CD14-positive monocyte (primary cell): Measurements from ENCODE around the gene RBMS3. TPM values are rescaled to one million over a fixed set of nuclear protein-coding genes. Genes with fewer than 3 reads are reported as not detected.

ENCODE experiments used
- DNase-seq, 3 donors: peaks; one replicate each; pipeline ENCODE4 v3.0.0-alpha.2; 2011 to 2022
- H2AFZ ChIP-seq: 2 replicates; pipeline ENCODE4 v1.6.0; 2012; ENCODE audit warnings: mild to moderate bottlenecking, low read depth, low read length, inconsistent platforms; ENCODE audit not compliant: insufficient read depth, poor library complexity, severe bottlenecking
- H3K27ac ChIP-seq, 2 donors: 1 replicate in 1 of 2; 2 replicates in 1 of 2; pipeline ENCODE4 v1.5.1; 2012 to 2013; ENCODE audit warnings: low read length in 2 of 2, control low read depth in 1 of 2, inconsistent platforms in 1 of 2, low read depth in 1 of 2, mild to moderate bottlenecking in 1 of 2
- H3K27me3 ChIP-seq, 2 donors: one replicate each; pipeline versions ENCODE4 v1.6.0 to v1.6.1; 2011 to 2013; ENCODE audit warnings: low read length in 2 of 2; ENCODE audit not compliant: control insufficient read depth in 2 of 2, insufficient read depth in 2 of 2
- H3K36me3 ChIP-seq, 2 donors: replicated peaks in 1 of 2; 1 replicate in 1 of 2; 2 replicates in 1 of 2; pipeline versions ENCODE4 v1.5.1 to v1.6.1; 2012 to 2013; ENCODE audit warnings: low read length in 2 of 2, control low read depth in 1 of 2, inconsistent platforms in 1 of 2, mild to moderate bottlenecking in 1 of 2; ENCODE audit not compliant: insufficient read depth in 2 of 2, control insufficient read depth in 1 of 2
- H3K4me1 ChIP-seq, 2 donors: 1 replicate in 1 of 2; 2 replicates in 1 of 2; pipeline versions ENCODE4 v1.5.1 to v1.6.1; 2012 to 2013; ENCODE audit warnings: low read length in 2 of 2, control low read depth in 1 of 2, inconsistent platforms in 1 of 2, mild to moderate bottlenecking in 1 of 2, moderate library complexity in 1 of 2; ENCODE audit not compliant: insufficient read depth in 2 of 2, control insufficient read depth in 1 of 2
- H3K4me2 ChIP-seq: replicated peaks from 2 replicates; pipeline ENCODE3; 2012; ENCODE audit warnings: low read length, moderate library complexity, mild to moderate bottlenecking; ENCODE audit not compliant: poor library complexity, severe bottlenecking; ENCODE audit errors: extremely low read depth
- H3K4me3 ChIP-seq, 3 experiments: fragments of 200-600 bp in 1 of 3; sonication (generic) in 1 of 3; replicated peaks in 1 of 3; 1 replicate in 2 of 3; 2 replicates in 1 of 3; pipeline ENCODE4 v1.5.1; 2011 to 2013; ENCODE audit warnings: low read length in 3 of 3, mild to moderate bottlenecking in 3 of 3, control low read depth in 2 of 3, low read depth in 2 of 3, inconsistent platforms in 1 of 3, moderate library complexity in 1 of 3
- H3K79me2 ChIP-seq: 2 replicates; pipeline ENCODE4 v1.6.0; 2012; ENCODE audit warnings: mild to moderate bottlenecking, control low read depth, inconsistent platforms, low read length, moderate library complexity; ENCODE audit not compliant: insufficient read depth
- H3K9ac ChIP-seq: 2 replicates; pipeline ENCODE4 v1.6.0; 2017; ENCODE audit warnings: low read length, mild to moderate bottlenecking; ENCODE audit not compliant: insufficient read depth, poor library complexity, severe bottlenecking
- H3K9me3 ChIP-seq, 2 donors: replicated peaks in 1 of 2; 1 replicate in 1 of 2; 2 replicates in 1 of 2; pipeline versions ENCODE4 v1.5.1 to v1.6.1; 2012 to 2013; ENCODE audit warnings: low read length in 2 of 2, control low read depth in 1 of 2; ENCODE audit not compliant: control insufficient read depth in 1 of 2, insufficient read depth in 1 of 2
- H4K20me1 ChIP-seq: 2 replicates; pipeline ENCODE4 v1.6.0; 2012; ENCODE audit warnings: mild to moderate bottlenecking, low read length, control low read depth, moderate library complexity; ENCODE audit not compliant: insufficient read depth
- H3K27ac Mint-ChIP-seq, 7 donors: one replicate each; pipeline ENCODE4 v1.8.0; 2020; ENCODE audit warnings: mild to moderate bottlenecking in 7 of 7, mixed read lengths in 7 of 7, moderate library complexity in 6 of 7, inconsistent platforms in 2 of 7
- H3K27me3 Mint-ChIP-seq, 3 donors: one replicate each; pipeline ENCODE4 v1.8.0; 2021 to 2022; ENCODE audit warnings: low read depth in 3 of 3, mild to moderate bottlenecking in 3 of 3, mixed read lengths in 3 of 3, moderate library complexity in 3 of 3, inconsistent platforms in 1 of 3
- H3K36me3 Mint-ChIP-seq, 2 donors: one replicate each; pipeline ENCODE4 v1.8.0; 2020; ENCODE audit warnings: mixed read lengths in 2 of 2, inconsistent platforms in 1 of 2, mild to moderate bottlenecking in 1 of 2
- H3K4me1 Mint-ChIP-seq: one replicate; pipeline ENCODE4 v1.8.0; 2020; ENCODE audit warnings: mild to moderate bottlenecking, mixed read lengths
- H3K4me3 Mint-ChIP-seq, 2 donors: one replicate each; pipeline ENCODE4 v1.8.0; 2020; ENCODE audit warnings: mild to moderate bottlenecking in 2 of 2, mixed read lengths in 2 of 2, moderate library complexity in 1 of 2
- H3K9me3 Mint-ChIP-seq, 7 donors: one replicate each; pipeline ENCODE4 v1.8.0; 2020 to 2022; ENCODE audit warnings: mixed read lengths in 7 of 7, mild to moderate bottlenecking in 6 of 7, moderate library complexity in 6 of 7, inconsistent platforms in 2 of 7
- WGBS: methylation state at CpG from one replicate; pipeline ENCODE4 v1.1.5; 2013; ENCODE audit warnings: missing lambda C conversion rate; ENCODE audit not compliant: insufficient coverage; 5-methylcytosine and 5-hydroxymethylcytosine counted together
- intact Hi-C, 2 donors: fragments of 100-400 bp; cut with micrococcal nuclease; formaldehyde crosslinking; loops; one replicate each; pipeline versions ENCODE4 v1.15.0 to v1.15.1; 2023
- polyA plus RNA-seq, 3 donors: library from polyadenylated mRNA; depleted of rRNA in 1 of 3; unstranded in 2 of 3; stranded (reverse) in 1 of 3; fragments of 300-500 nt in 2 of 3; fragments of >200 nt in 1 of 3; fragmentation: Illumina TruSeq in 2 of 3; gene quantifications; 1 replicate in 2 of 3; 2 replicates in 1 of 3; pipeline ENCODE4 v1.2.3, GENCODE V29; 2012 to 2021
- TF ChIP-seq, protein P1 (sequence below): fragments of 200-600 bp; IDR thresholded peaks from one replicate; pipeline ENCODE4 v1.8.0; 2022; ENCODE audit warnings: antibody characterized with exemption, mild to moderate bottlenecking

The RBMS3 gene
- polyA plus RNA-seq, 3 donors: not detected

GRCh38 chr3:29270752-29271151, 10.1 kb upstream of the RBMS3 start:
- Histone ChIP-seq H3K9me3 (no peaks in the 10 kb centered on the region), H3K4me2 (no peak overlapping the region), H3K4me1 (no peaks in the 10 kb centered on the region), H3K9ac (no peak overlapping the region), H3K4me3 (no peak overlapping the region), H3K27ac (no peak overlapping the region), H4K20me1 (no peaks in the 10 kb centered on the region), H3K36me3 (no peaks in the 10 kb centered on the region), H3K27me3 (no peaks in the 10 kb centered on the region), H2AFZ (no peak overlapping the region), H3K79me2 (no peaks in the 10 kb centered on the region)
- no CpG with 5 or more reads among the region's 1 CpG for WGBS
- Mint-ChIP-seq H3K4me1 (no peaks in the 10 kb centered on the region), H3K27me3 (no peaks in the 10 kb centered on the region), H3K27ac (no peak overlapping the region), H3K36me3 (no peaks in the 10 kb centered on the region), H3K4me3 (no peak overlapping the region), H3K9me3 (peaks cover 0 to 2% (median 0%) of the 10 kb centered on the region in 7 donors)
- no peak for DNase-seq
- intact Hi-C loops: no loop called here
- TF ChIP-seq, protein P1, sequence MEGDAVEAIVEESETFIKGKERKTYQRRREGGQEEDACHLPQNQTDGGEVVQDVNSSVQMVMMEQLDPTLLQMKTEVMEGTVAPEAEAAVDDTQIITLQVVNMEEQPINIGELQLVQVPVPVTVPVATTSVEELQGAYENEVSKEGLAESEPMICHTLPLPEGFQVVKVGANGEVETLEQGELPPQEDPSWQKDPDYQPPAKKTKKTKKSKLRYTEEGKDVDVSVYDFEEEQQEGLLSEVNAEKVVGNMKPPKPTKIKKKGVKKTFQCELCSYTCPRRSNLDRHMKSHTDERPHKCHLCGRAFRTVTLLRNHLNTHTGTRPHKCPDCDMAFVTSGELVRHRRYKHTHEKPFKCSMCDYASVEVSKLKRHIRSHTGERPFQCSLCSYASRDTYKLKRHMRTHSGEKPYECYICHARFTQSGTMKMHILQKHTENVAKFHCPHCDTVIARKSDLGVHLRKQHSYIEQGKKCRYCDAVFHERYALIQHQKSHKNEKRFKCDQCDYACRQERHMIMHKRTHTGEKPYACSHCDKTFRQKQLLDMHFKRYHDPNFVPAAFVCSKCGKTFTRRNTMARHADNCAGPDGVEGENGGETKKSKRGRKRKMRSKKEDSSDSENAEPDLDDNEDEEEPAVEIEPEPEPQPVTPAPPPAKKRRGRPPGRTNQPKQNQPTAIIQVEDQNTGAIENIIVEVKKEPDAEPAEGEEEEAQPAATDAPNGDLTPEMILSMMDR: no peak

DNA sequence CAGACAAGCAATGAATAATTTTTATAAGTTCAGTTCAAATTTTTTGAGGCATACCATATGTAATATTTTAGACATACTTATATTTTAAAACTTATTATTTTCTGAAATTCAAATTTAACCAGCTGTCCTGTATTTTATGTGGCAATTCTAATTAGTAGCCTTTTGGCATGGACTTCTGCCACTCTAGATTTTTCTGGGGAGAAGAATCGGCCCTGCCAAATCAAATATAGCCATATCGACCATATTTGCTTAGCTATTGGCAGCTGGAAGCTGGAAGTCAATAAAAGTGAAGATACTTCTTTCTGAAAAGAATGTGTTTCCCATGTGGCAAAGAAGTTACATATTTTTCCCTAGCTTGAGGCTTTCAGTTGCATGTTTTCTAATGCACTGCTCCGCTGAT, 9.4 kb upstream of the RBMS3 start:
- H2AFZ ChIP-seq: no peak overlapping the region
- no peaks in the 10 kb centered on the region for H4K20me1 ChIP-seq
- H3K27me3 ChIP-seq: no peaks in the 10 kb centered on the region
- H3K27ac ChIP-seq: no peak overlapping the region
- Mint-ChIP-seq H3K9me3 (peaks cover 0 to 2% (median 0%) of the 10 kb centered on the region in 7 donors), H3K4me1 (no peaks in the 10 kb centered on the region), H3K27ac (no peak overlapping the region), H3K36me3 (no peaks in the 10 kb centered on the region), H3K27me3 (no peaks in the 10 kb centered on the region), H3K4me3 (no peak overlapping the region)
- H3K36me3 ChIP-seq: no peaks in the 10 kb centered on the region
- DNase-seq: no peak
- TF ChIP-seq, protein P1: no peak
- intact Hi-C loops: no loop called here
- no peaks in the 10 kb centered on the region for H3K9me3 ChIP-seq
- no peaks in the 10 kb centered on the region for H3K4me1 ChIP-seq
- H3K4me3 ChIP-seq: no peak overlapping the region
- H3K9ac ChIP-seq: no peak overlapping the region
- WGBS: no CpG with 5 or more reads among the region's 3 CpGs
- no peak overlapping the region for H3K4me2 ChIP-seq
- no peaks in the 10 kb centered on the region for H3K79me2 ChIP-seq
